ENCODE results near the gene CEBPB. TPM values are rescaled to one million over a fixed set of nuclear protein-coding genes. Genes with fewer than 3 reads are reported as not detected.

CEBPB gene
- polyA plus RNA-seq, 1 donor (not counting 4 experiments of a cell fraction or from before 2014, with no cell fraction given), result 15.8 TPM

DNA sequence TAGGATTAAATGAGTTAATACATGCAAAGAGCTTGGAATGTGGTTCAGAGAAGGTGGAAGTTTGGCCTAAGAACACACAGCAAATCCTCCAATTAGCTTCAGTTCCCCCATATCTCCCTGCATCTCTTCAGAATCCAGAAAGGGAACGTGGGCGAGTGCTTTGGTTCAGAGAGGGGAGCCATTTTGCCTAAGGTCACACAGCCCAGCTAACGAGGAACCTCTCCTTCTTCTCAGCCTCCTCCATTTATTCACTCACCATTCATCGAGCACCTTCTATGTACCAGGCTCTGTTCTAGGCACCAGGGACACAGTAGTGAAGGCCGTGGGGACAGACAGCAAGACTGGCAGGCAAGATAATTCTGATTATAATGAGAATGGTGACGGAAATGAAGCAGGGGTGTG is 2.3 kb upstream of the CEBPB start:
- H3K4me1 ChIP-seq (ENCODE audit: control insufficient read depth, extremely low read depth, insufficient read depth, low read length), result peaks cover 6% of the 10 kb centered on the region
- H3K9ac ChIP-seq (ENCODE audit: control insufficient read depth, extremely low read depth, insufficient read depth, low read length), result no peak overlapping the region
- FAIRE-seq (no peak), DNase-seq (ENCODE audit: low read depth, low spot score) (no peak)
- no peak overlapping the region for H3K27ac ChIP-seq (ENCODE audit: control insufficient read depth, insufficient read depth, low read length)
- no peak overlapping the region for H3K4me3 ChIP-seq (ENCODE audit: control insufficient read depth in 2 of 3, extremely low read depth in 1 of 3, insufficient read depth in 2 of 3, low read depth in 1 of 3, low read length in 3 of 3)
- dilution Hi-C loops (cut with MboI; ENCODE audit: extremely low pct_ligation_motif_present, low sequenced_read_pairs), result no loop called here
- no peaks in the 10 kb centered on the region for H3K27me3 ChIP-seq (ENCODE audit: control insufficient read depth, extremely low read depth, insufficient read depth, low read length)
- H3K4me2 ChIP-seq (ENCODE audit: control insufficient read depth, extremely low read depth, insufficient read depth, low read depth, low read length), result no peak overlapping the region
- peaks cover 2 to 8% of the 10 kb centered on the region in 2 experiments for H3K36me3 ChIP-seq (ENCODE audit: control insufficient read depth in 2 of 2, extremely low read depth in 1 of 2, insufficient read depth in 2 of 2, low read length in 2 of 2)
- peaks cover 17% of the 10 kb centered on the region for H3K79me2 ChIP-seq (ENCODE audit: control insufficient read depth, insufficient read depth, low read length)
- H3K9me1 ChIP-seq (ENCODE audit: control insufficient read depth, extremely low read depth, insufficient read depth, low read length), result no peaks in the 10 kb centered on the region
- TF ChIP-seq EZH2 (IDR thresholded peaks at IDR 0.05; ENCODE audit: low read length), result no peak
- TF ChIP-seq, protein P1, sequence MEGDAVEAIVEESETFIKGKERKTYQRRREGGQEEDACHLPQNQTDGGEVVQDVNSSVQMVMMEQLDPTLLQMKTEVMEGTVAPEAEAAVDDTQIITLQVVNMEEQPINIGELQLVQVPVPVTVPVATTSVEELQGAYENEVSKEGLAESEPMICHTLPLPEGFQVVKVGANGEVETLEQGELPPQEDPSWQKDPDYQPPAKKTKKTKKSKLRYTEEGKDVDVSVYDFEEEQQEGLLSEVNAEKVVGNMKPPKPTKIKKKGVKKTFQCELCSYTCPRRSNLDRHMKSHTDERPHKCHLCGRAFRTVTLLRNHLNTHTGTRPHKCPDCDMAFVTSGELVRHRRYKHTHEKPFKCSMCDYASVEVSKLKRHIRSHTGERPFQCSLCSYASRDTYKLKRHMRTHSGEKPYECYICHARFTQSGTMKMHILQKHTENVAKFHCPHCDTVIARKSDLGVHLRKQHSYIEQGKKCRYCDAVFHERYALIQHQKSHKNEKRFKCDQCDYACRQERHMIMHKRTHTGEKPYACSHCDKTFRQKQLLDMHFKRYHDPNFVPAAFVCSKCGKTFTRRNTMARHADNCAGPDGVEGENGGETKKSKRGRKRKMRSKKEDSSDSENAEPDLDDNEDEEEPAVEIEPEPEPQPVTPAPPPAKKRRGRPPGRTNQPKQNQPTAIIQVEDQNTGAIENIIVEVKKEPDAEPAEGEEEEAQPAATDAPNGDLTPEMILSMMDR (optimal IDR thresholded peaks at IDR 0.05 in 1 of 3, IDR thresholded peaks at IDR 0.05 in 1 of 3, conservative IDR thresholded peaks at IDR 0.05 in 1 of 3; ENCODE audit: extremely low read depth in 1 of 3, insufficient read depth in 2 of 3, low read length in 3 of 3), result no peak
- H4K20me1 ChIP-seq (ENCODE audit: control insufficient read depth, extremely low read depth, insufficient read depth, low read length), result peaks cover 8% of the 10 kb centered on the region
- no peak overlapping the region for H2AFZ ChIP-seq (ENCODE audit: control insufficient read depth, low read length)
- no peaks in the 10 kb centered on the region for H3K9me3 ChIP-seq (ENCODE audit: control insufficient read depth, low read depth, low read length)

DNA sequence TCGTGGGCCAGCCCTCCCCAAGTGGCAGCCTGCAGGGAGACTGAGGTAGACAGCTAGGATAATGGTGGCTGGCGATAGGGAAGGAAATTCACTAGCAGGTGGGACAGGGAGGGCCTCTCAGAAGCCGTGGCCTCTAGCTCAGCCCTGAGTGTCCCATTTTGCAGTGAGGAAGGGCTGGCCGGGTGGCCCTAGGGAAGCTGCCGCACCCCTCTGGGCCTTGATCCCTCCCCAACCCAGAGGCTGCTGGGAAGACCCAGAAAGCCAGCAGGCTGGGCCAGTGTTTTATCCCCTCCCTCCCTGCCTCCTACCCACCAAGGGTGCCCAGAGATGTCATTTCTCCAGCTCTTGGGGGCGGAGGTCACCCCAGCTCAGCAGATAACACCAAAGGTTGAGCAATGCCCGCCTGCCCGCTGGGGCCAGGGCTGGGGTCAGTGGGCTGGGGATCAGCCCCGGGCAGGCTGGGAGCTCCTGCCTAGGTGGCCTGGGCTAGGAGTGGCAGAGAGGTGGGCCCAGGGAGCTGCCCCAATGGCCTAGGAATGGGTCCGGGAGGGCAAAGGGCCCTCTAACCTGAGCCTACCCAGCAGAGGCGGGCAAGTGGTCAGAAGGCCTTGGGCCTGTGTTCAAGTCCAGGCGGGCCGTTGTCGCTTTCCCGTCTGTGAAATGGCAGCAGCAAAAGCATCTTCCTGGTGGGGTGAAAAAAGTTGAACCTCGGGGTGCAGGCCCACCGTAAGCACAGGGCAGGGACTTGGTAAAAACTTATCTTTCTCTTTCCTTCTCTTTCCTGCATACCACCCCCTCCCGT is 1.6 kb upstream of the CEBPB start:
- FAIRE-seq, result no peak
- Histone ChIP-seq H3K27ac (ENCODE audit: control insufficient read depth, insufficient read depth, low read length) (no peak overlapping the region), H3K36me3 (ENCODE audit: control insufficient read depth in 2 of 2, extremely low read depth in 1 of 2, insufficient read depth in 2 of 2, low read length in 2 of 2) (peaks cover 2 to 15% of the 10 kb centered on the region in 2 experiments)

More for the DNA sequence above, 1.6 kb upstream of the CEBPB start:
- Histone ChIP-seq H3K4me3 (ENCODE audit: control insufficient read depth in 2 of 3, extremely low read depth in 1 of 3, insufficient read depth in 2 of 3, low read depth in 1 of 3, low read length in 3 of 3) (no peak overlapping the region), H3K9me1 (ENCODE audit: control insufficient read depth, extremely low read depth, insufficient read depth, low read length) (no peaks in the 10 kb centered on the region), H3K9me3 (ENCODE audit: control insufficient read depth, low read depth, low read length) (no peaks in the 10 kb centered on the region), H3K79me2 (ENCODE audit: control insufficient read depth, insufficient read depth, low read length) (peaks cover 25% of the 10 kb centered on the region), H2AFZ (ENCODE audit: control insufficient read depth, low read length) (no peak overlapping the region), H3K4me2 (ENCODE audit: control insufficient read depth, extremely low read depth, insufficient read depth, low read depth, low read length) (no peak overlapping the region), H4K20me1 (ENCODE audit: control insufficient read depth, extremely low read depth, insufficient read depth, low read length) (peaks cover 16% of the 10 kb centered on the region), H3K27me3 (ENCODE audit: control insufficient read depth, extremely low read depth, insufficient read depth, low read length) (no peaks in the 10 kb centered on the region), H3K4me1 (ENCODE audit: control insufficient read depth, extremely low read depth, insufficient read depth, low read length) (peaks cover 14% of the 10 kb centered on the region), H3K9ac (ENCODE audit: control insufficient read depth, extremely low read depth, insufficient read depth, low read length) (no peak overlapping the region)
- dilution Hi-C loops (cut with MboI; ENCODE audit: extremely low pct_ligation_motif_present, low sequenced_read_pairs), result no loop called here
- TF ChIP-seq EZH2 (IDR thresholded peaks at IDR 0.05; ENCODE audit: low read length), result no peak
- TF ChIP-seq, protein P1 (optimal IDR thresholded peaks at IDR 0.05 in 1 of 3, IDR thresholded peaks at IDR 0.05 in 1 of 3, conservative IDR thresholded peaks at IDR 0.05 in 1 of 3; ENCODE audit: extremely low read depth in 1 of 3, insufficient read depth in 2 of 3, low read length in 3 of 3), result no peak
- DNase-seq (ENCODE audit: low read depth, low spot score), result no peak
